Endodermal cell (in vitro differentiated cells): ENCODE data around the gene RIN3. TPM values are rescaled to one million over a fixed set of nuclear protein-coding genes. Genes with fewer than 3 reads are reported as not detected.

Source experiments
- DNase-seq: peaks from one replicate; pipeline ENCODE4 v3.0.0-alpha.2; 2017
- H3K27ac ChIP-seq: 2 replicates; pipeline ENCODE4 v1.5.1; 2013; ENCODE audit warnings: mild to moderate bottlenecking, low read depth, low read length, moderate library complexity
- H3K27me3 ChIP-seq: 2 replicates; pipeline ENCODE4 v1.6.1; 2013; ENCODE audit warnings: mild to moderate bottlenecking, low read length, moderate library complexity; ENCODE audit not compliant: insufficient read depth, control insufficient read depth, poor library complexity, severe bottlenecking
- H3K36me3 ChIP-seq: 2 replicates; pipeline ENCODE4 v1.7.0; 2013; ENCODE audit warnings: mild to moderate bottlenecking, low read length, moderate library complexity; ENCODE audit not compliant: control insufficient read depth, insufficient read depth
- H3K4me1 ChIP-seq: one replicate; pipeline ENCODE4 v1.7.0; 2013; ENCODE audit warnings: low read length; ENCODE audit not compliant: control insufficient read depth, insufficient read depth
- H3K4me3 ChIP-seq: 2 replicates; pipeline ENCODE4 v1.5.1; 2013; ENCODE audit warnings: mild to moderate bottlenecking, low read length, moderate library complexity
- H3K9ac ChIP-seq: 2 replicates; pipeline ENCODE4 v1.6.1; 2013; ENCODE audit warnings: mild to moderate bottlenecking, low read length, moderate library complexity; ENCODE audit not compliant: poor library complexity, severe bottlenecking; ENCODE audit errors: extremely low read depth
- H3K9me3 ChIP-seq: 2 replicates; pipeline ENCODE4 v1.6.1; 2013; ENCODE audit warnings: mild to moderate bottlenecking, low read length, moderate library complexity; ENCODE audit not compliant: control insufficient read depth
- H3K27ac Mint-ChIP-seq: 2 replicates; pipeline ENCODE4 v1.8.0; 2020; ENCODE audit warnings: mixed read lengths
- H3K27me3 Mint-ChIP-seq: 2 replicates; pipeline ENCODE4 v1.8.0; 2021; ENCODE audit warnings: mild to moderate bottlenecking, mixed read lengths; ENCODE audit not compliant: insufficient read depth
- H3K36me3 Mint-ChIP-seq: 2 replicates; pipeline ENCODE4 v1.8.0; 2020; ENCODE audit warnings: low read depth, mixed read lengths
- H3K4me1 Mint-ChIP-seq: 2 replicates; pipeline ENCODE4 v1.8.0; 2020; ENCODE audit warnings: mixed read lengths
- H3K4me3 Mint-ChIP-seq: 2 replicates; pipeline ENCODE4 v1.8.0; 2020; ENCODE audit warnings: mild to moderate bottlenecking, moderate library complexity, mixed read lengths
- H3K9me3 Mint-ChIP-seq: 2 replicates; pipeline ENCODE4 v1.8.0; 2020; ENCODE audit warnings: mild to moderate bottlenecking, mixed read lengths
- CTCF ChIP-seq: fragments of 200-600 bp; sonication (generic); conservative IDR thresholded peaks from 2 replicates; pipeline ENCODE4 v1.5.0; 2021; ENCODE audit warnings: antibody characterized with exemption, mild to moderate bottlenecking
- WGBS, 2 experiments: methylation state at CpG; one replicate each; pipeline versions ENCODE4 v1.1.5 to v1.1.7; 2013; ENCODE audit warnings: missing lambda C conversion rate in 2 of 2, mixed read lengths in 1 of 2; ENCODE audit not compliant: insufficient coverage in 1 of 2, insufficient read length in 1 of 2; 5-methylcytosine and 5-hydroxymethylcytosine counted together
- total RNA-seq, 2 donors: library from RNA; stranded (reverse); fragmentation: NEBNext Ultra II Directional in 1 of 2; extraction: Animal tissue kit (Norgen Biotek cat#: 25700) in 1 of 2; gene quantifications; 2 replicates in 1 of 2; 3 replicates in 1 of 2; pipeline ENCODE4 v1.2.1, GENCODE V29; 2021

RIN3 gene
- total RNA-seq, 2 donors from 2014 or later: 5.2 to 6.0 TPM

- WGBS, 2 experiments: 88 to 89% methylated on average over 4 to 7 of the region's 7 CpGs
- Mint-ChIP-seq H3K27ac (no peak overlapping the region), H3K4me1 (no peaks in the 10 kb centered on the region), H3K9me3 (no peaks in the 10 kb centered on the region), H3K36me3 (no peaks in the 10 kb centered on the region), H3K4me3 (no peak overlapping the region), H3K27me3 (no peaks in the 10 kb centered on the region)
- H3K4me1 ChIP-seq: no peaks in the 10 kb centered on the region
- H3K9ac ChIP-seq: no peak overlapping the region
- TF ChIP-seq CTCF: no peak
- no peak overlapping the region for H3K27ac ChIP-seq
- no peak overlapping the region for H3K4me3 ChIP-seq
- DNase-seq: no peak
- no peaks in the 10 kb centered on the region for H3K9me3 ChIP-seq
- no peaks in the 10 kb centered on the region for H3K36me3 ChIP-seq
- no peaks in the 10 kb centered on the region for H3K27me3 ChIP-seq
Observed at GRCh38 chr14:92575061-92575747, 61.6 kb downstream of the RIN3 start.

- no peak overlapping the region for H3K4me3 Mint-ChIP-seq
- Histone ChIP-seq H3K9me3 (no peaks in the 10 kb centered on the region), H3K36me3 (no peaks in the 10 kb centered on the region), H3K9ac (no peak overlapping the region), H3K27ac (no peak overlapping the region), H3K4me3 (no peak overlapping the region), H3K27me3 (no peaks in the 10 kb centered on the region), H3K4me1 (no peaks in the 10 kb centered on the region)
- H3K9me3 Mint-ChIP-seq: no peaks in the 10 kb centered on the region
- no peak for DNase-seq
- H3K4me1 Mint-ChIP-seq: no peaks in the 10 kb centered on the region
- WGBS, 2 experiments: 90 to 93% methylated on average over 4 to 7 of the region's 7 CpGs
- no peaks in the 10 kb centered on the region for H3K36me3 Mint-ChIP-seq
- H3K27ac Mint-ChIP-seq: no peak overlapping the region
- no peak for TF ChIP-seq CTCF
- no peaks in the 10 kb centered on the region for H3K27me3 Mint-ChIP-seq
Observed at GRCh38 chr14:92575748-92576303, 62.2 kb downstream of the RIN3 start.

- Mint-ChIP-seq H3K4me3 (no peak overlapping the region), H3K4me1 (no peaks in the 10 kb centered on the region), H3K27ac (no peak overlapping the region), H3K36me3 (no peaks in the 10 kb centered on the region), H3K27me3 (no peaks in the 10 kb centered on the region), H3K9me3 (no peaks in the 10 kb centered on the region)
- TF ChIP-seq CTCF: no peak
- Histone ChIP-seq H3K9ac (no peak overlapping the region), H3K4me3 (no peak overlapping the region), H3K27me3 (no peaks in the 10 kb centered on the region), H3K4me1 (no peaks in the 10 kb centered on the region), H3K27ac (no peak overlapping the region), H3K36me3 (no peaks in the 10 kb centered on the region), H3K9me3 (no peaks in the 10 kb centered on the region)
- DNase-seq: no peak
- 88 to 92% methylated on average over 13 of the region's 13 CpGs for WGBS, 2 experiments
Observed at GRCh38 chr14:92577321-92577742, 63.8 kb downstream of the RIN3 start.
